Measurements from ENCODE around the gene EIF6. TPM values are rescaled to one million over a fixed set of nuclear protein-coding genes. Genes with fewer than 3 reads are reported as not detected.
A peak's percentile ranks its signal among the peaks of the same experiment; 100 is the strongest.

The EIF6 gene
- total and polyA plus RNA-seq, 9 of the 15 experiments (the other 6 are each of a cell fraction or from before 2014, with no cell fraction given), result 165 to 832 (median 229) TPM

- TF ChIP-seq KLF16 (IDR thresholded peaks at IDR 0.05) (no peak), TGIF2 (CRISPR knock-in tag; IDR thresholded peaks at IDR 0.05) (no peak), BHLHE40 (IDR thresholded peaks at IDR 0.05; ENCODE audit: low read length) (no peak), PHF21A (IDR thresholded peaks at IDR 0.05; ENCODE audit: borderline replicate concordance, low read depth) (no peak), TFAP4 (CRISPR knock-in tag; IDR thresholded peaks at IDR 0.05; ENCODE audit: borderline replicate concordance) (peak; percentile 18; the same call in 1 of the 2 replicates), NCOA6 (IDR thresholded peaks at IDR 0.05) (no peak), ZNF77 (CRISPR knock-in tag; IDR thresholded peaks at IDR 0.05) (no peak), MLLT1 (IDR thresholded peaks at IDR 0.05) (no peak), SMAD4 (CRISPR knock-in tag; conservative IDR thresholded peaks at IDR 0.05) (no peak), SLC30A9 (CRISPR knock-in tag; IDR thresholded peaks at IDR 0.05) (no peak), CHD7 (IDR thresholded peaks at IDR 0.05; ENCODE audit: low read depth, low read length) (no peak), FOXA3 (CRISPR knock-in tag; conservative IDR thresholded peaks at IDR 0.05 in 1 of 2, IDR thresholded peaks at IDR 0.05 in 1 of 2) (no peak), CHD1 (IDR thresholded peaks at IDR 0.05; ENCODE audit: low read length) (no peak)
These were observed 6.8 kb downstream of the EIF6 start, which contains the start of gene MMP24OS (continued) for GRCh38 chr20:35277531-35278395.

Data from K562 (cell line).